RWPE2 (cell line): Measurements from ENCODE around the gene PNMA8A.

Experiments
- ATAC-seq: fragments of 200-7000 bp; cut with Tn5 transposase; 3 replicates; pipeline ENCODE4 v1.9.1; 2021; ENCODE audit warnings: low read depth
- DNase-seq: peaks from one replicate; pipeline ENCODE4 v3.0.0-alpha.2; 2020; ENCODE audit warnings: low spot score
- H3K27ac ChIP-seq: fragments of 450-650 bp; 2 replicates; pipeline ENCODE4 v1.5.1; 2017; ENCODE audit warnings: mild to moderate bottlenecking; ENCODE audit not compliant: poor library complexity, severe bottlenecking
- H3K27me3 ChIP-seq: fragments of 250-450 bp; sonication (Bioruptor Pico); 2 replicates; pipeline ENCODE4 v1.5.1; 2021; ENCODE audit warnings: mild to moderate bottlenecking, moderate library complexity; ENCODE audit not compliant: insufficient read depth, poor library complexity, severe bottlenecking
- H3K36me3 ChIP-seq: fragments of 250-450 bp; sonication (Bioruptor Pico); 2 replicates; pipeline ENCODE4 v1.5.1; 2020; ENCODE audit warnings: low read depth, mild to moderate bottlenecking, moderate library complexity
- H3K4me1 ChIP-seq: fragments of 250-450 bp; sonication (Bioruptor Pico); 2 replicates; pipeline ENCODE4 v1.5.1; 2021; ENCODE audit warnings: mild to moderate bottlenecking, moderate library complexity; ENCODE audit not compliant: insufficient read depth, poor library complexity, severe bottlenecking
- H3K4me3 ChIP-seq: fragments of 250-450 bp; sonication (Bioruptor Pico); 2 replicates; pipeline ENCODE4 v1.5.1; 2021; ENCODE audit warnings: mild to moderate bottlenecking, moderate library complexity; ENCODE audit not compliant: severe bottlenecking
- H3K9me3 ChIP-seq: fragments of 250-450 bp; sonication (Bioruptor Pico); 2 replicates; pipeline ENCODE4 v1.5.1; 2021; ENCODE audit warnings: mild to moderate bottlenecking, moderate library complexity; ENCODE audit not compliant: severe bottlenecking
- CTCF ChIP-seq: fragments of 450-650 bp; IDR thresholded peaks from one replicate; pipeline ENCODE4 v1.5.1; 2017; ENCODE audit warnings: mild to moderate bottlenecking, moderate library complexity; ENCODE audit not compliant: poor library complexity, severe bottlenecking

PNMA8A gene

DNA sequence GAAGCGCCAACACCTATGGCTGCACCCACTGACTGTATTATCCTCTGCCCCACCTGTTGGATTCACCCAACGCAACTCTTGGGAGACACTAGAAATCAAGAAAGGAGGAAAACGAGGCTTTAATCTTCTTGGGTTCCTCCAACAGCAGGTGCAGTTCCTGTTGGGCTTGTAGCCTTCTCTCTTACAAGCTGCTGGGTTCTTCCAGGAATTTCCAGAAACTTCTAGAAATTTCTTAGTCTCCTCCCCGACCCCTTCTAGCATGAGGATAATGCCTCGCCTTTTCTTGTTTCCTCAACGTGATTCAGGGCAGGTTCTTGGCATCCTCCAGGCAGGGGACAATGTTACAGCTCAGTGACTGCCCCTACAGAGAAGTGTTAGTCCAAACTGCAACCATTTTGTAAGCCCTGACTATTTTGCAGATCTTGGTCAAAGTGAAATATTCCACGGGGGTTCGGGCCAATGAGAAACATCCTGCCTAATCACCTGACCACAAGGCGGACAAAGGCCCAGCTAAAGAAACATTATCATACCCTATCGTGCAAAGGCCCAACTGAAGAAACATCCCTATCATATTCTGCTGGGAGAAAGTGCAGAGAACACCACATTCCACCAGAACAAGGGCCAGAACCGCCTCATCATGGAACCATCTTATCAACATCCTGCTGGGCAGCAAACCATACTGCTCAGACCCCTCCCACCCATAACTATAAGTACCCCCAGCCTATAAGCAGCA is 614 bp upstream of the PNMA8A start:
- no peak overlapping the region for H3K27ac ChIP-seq
- peaks cover 14% of the 10 kb centered on the region for H3K4me1 ChIP-seq
- DNase-seq (no peak), ATAC-seq (no peak)
- TF ChIP-seq CTCF: no peak
- no peaks in the 10 kb centered on the region for H3K27me3 ChIP-seq
- H3K4me3 ChIP-seq: peak overlapping the region; percentile 32
- H3K36me3 ChIP-seq: no peaks in the 10 kb centered on the region
- H3K9me3 ChIP-seq: no peaks in the 10 kb centered on the region

DNA sequence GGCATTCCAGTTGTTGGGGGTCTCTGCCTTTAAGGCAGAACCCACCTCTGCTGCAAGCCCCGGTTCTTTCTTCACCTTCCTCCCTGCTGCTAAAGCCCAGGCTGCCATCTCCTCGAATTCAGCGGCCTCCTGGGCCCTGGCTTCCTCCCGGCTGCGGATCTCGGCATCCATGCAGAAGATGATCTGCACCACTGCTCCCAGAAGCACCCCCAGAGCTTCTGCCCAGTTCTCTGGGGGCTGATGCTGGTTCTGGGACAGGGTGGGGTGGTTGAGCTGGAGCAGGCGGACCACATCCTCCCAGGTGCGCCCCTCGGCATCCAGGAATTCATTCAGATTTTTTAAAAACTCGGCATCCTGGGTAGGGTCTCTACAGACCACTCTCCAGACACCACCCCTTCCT is 987 bp downstream of the PNMA8A start:
- peaks cover 22% of the 10 kb centered on the region for H3K4me1 ChIP-seq
- H3K36me3 ChIP-seq: no peaks in the 10 kb centered on the region
- H3K27me3 ChIP-seq: no peaks in the 10 kb centered on the region
- no peak overlapping the region for H3K27ac ChIP-seq
- TF ChIP-seq CTCF: no peak
- DNase-seq: no peak
- no peaks in the 10 kb centered on the region for H3K9me3 ChIP-seq
- no peak overlapping the region for H3K4me3 ChIP-seq
- no peak for ATAC-seq

GRCh38 chr19:46469541-46470185 is 1.7 kb downstream of the PNMA8A start:
- H3K27ac ChIP-seq: no peak overlapping the region
- H3K27me3 ChIP-seq: no peaks in the 10 kb centered on the region
- no peak for DNase-seq
- no peaks in the 10 kb centered on the region for H3K9me3 ChIP-seq
- ATAC-seq: no peak
- no peak overlapping the region for H3K4me3 ChIP-seq
- H3K36me3 ChIP-seq: no peaks in the 10 kb centered on the region
- TF ChIP-seq CTCF: no peak
- peaks cover 22% of the 10 kb centered on the region for H3K4me1 ChIP-seq

DNA sequence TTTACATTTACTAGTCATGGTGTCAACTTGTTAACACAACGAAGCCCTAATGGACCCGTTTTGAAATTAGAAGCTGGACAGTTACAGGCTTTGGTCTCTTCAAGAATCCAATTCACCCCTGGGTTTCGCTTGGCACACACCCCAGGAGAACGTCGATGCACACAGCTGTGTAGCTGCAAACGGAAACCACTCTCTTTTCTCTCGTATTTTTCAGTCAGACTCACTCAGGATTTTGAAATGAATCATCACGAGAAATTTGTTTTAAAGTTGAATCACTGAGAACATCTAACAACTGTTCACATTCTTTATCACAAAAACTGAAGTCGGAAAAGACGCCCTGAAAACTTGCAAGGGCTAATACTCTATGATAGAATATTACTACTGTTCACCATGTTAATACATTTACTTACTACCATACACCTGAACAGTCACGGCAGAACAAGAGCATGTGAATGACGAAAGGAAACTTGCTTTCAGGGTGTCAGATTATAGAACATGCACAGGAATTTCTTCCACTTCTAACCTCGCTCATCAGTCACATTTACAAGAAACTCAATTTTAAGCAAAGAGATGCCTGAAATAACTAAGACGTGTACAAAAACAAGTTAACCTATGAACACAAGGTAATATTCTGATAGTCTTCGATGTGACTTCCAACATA is 4.7 kb downstream of the PNMA8A start:
- H3K9me3 ChIP-seq: no peaks in the 10 kb centered on the region
- H3K4me1 ChIP-seq: peaks cover 20% of the 10 kb centered on the region
- TF ChIP-seq CTCF: no peak
- ATAC-seq: peak; percentile 75
- H3K27me3 ChIP-seq: no peaks in the 10 kb centered on the region
- no peak overlapping the region for H3K4me3 ChIP-seq
- no peaks in the 10 kb centered on the region for H3K36me3 ChIP-seq
- peak overlapping the region; percentile 86 for H3K27ac ChIP-seq
- no peak for DNase-seq
